UCSD-AML1 (cell line): ENCODE data around the gene PLXNB1.

Experiments
- DNase-seq: peaks from one replicate; lab custom pipeline; 2025; ENCODE audit not compliant: unreplicated experiment; lab: John Stamatoyannopoulos, UW

PLXNB1 gene

GRCh38 chr3:48418651-48419050 lies 11.2 kb downstream of the PLXNB1 start:
- no peak for DNase-seq

GRCh38 chr3:48418140-48418539 lies 11.7 kb downstream of the PLXNB1 start:
- DNase-seq = no peak

- no peak for DNase-seq
Measured at GRCh38 chr3:48417529-48418108, 12.3 kb downstream of the PLXNB1 start.

DNA sequence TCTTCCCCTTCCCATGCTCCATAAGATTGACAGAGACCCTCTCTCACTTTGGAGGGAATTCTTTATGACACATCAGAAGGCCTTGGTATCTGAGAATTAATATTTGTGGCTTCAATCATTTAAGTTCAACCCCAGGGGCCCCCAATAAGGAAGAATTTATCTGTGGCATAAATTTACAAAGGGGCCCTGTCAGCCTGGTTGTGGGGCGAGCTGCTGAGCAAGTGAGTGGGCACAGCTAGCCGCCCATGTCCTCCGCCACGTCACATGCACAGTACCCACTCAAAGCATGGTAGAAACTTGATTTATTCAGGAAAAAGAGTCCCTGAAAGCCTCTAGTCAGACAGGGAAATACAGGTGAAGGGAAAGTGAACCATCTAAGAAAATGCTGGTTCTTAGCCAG lies 13.3 kb downstream of the PLXNB1 start:
- no peak for DNase-seq

DNA sequence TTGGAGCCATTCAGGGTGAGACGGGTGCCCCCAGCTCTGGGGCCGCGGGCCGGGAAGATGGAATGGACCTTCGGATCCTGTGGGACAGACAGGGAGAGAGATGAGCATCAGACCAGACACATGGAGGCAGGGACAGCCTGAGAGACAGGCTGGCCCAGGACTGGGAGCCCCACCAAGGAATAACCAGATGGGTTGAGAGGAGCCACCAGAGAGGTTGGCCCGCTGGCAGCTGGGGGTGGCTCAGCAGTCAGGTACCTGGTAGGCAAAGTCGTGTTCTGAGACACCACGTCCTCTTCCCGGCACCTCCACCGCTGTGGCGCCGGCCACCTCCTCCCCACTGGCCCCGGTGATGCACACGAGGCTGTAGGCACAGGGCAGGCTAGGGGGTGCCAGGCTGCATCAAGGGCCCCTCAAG lies 13.8 kb downstream of the PLXNB1 start:
- DNase-seq = no peak

DNA sequence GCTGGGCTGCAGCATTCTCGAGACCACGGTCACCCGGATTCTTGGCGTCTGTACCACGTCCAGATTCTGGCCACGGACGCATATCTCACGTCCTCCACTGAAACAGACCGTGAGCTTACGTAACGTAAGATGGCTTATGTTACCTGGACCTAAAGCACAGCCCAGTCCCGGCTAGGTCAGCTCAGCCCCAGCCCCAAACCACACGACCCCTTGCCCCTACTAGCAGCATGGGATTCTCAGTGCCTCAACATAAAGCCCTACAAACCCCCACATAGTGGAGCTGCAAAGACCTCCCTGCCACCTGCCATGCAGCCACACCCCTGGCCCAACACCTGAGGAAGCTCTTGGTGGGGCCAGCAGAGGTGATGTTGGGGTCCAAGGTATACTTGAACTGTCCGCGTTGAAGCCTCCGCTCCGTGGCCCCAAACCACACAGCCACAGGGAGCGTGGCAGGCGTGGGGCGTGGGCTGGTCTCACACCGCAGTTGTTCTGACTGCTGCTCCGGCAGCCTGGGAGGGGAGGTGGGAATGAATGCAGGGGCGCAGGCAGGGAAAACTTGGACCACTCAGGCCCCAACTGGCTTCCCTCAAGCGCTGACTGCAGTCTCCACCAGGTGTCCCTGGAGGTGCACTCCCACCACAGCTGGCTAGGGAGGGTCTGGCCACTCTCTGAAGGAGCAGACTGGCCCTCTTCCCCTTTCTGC lies 14.5 kb downstream of the PLXNB1 start:
- no peak for DNase-seq

GRCh38 chr3:48414376-48415250 lies 15.3 kb downstream of the PLXNB1 start:
- DNase-seq = no peak

GRCh38 chr3:48413611-48414010 lies 16.3 kb downstream of the PLXNB1 start:
- no peak for DNase-seq

- DNase-seq = no peak
Measured at GRCh38 chr3:48413086-48413485, 16.8 kb downstream of the PLXNB1 start.

- DNase-seq = no peak
Measured at GRCh38 chr3:48412375-48413001, 17.4 kb downstream of the PLXNB1 start.

DNA sequence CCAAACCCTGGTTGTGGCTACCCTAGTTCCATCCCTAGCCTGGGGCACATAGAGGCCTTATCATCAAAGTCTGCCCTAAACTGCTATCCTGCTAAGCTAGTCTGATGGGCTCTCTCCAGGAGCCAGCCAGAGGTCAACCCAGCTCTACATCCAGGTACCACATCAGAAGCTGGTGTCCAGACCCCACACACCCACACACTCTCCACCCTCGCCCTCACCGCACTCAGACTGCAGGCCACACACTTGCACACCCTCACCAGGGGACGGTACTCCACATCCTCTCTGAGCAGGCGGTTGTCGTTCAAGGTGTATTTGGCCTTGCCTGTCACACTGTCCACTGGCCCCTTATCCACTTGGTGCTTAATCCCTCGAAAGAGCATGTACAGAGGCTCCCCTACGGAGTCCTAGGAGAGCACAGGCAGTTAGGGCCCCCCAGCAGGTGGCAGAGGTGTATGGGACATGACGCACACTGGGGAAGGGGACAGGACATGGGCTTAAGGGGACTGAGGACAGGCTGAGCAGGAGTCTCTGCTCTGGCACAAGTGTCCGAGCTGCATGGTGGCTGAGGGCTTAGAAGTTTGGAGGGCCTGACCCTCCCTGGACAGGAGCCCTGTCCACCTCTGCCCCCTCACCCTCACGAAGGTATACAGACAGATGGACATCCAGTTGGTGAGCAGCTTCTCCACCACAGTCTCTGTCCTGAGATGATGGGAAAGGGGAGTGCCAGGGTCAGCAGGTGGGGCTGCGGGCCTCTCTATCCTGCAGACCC lies 18.1 kb downstream of the PLXNB1 start:
- no peak for DNase-seq

GRCh38 chr3:48411041-48411588 lies 18.8 kb downstream of the PLXNB1 start:
- no peak for DNase-seq

DNA sequence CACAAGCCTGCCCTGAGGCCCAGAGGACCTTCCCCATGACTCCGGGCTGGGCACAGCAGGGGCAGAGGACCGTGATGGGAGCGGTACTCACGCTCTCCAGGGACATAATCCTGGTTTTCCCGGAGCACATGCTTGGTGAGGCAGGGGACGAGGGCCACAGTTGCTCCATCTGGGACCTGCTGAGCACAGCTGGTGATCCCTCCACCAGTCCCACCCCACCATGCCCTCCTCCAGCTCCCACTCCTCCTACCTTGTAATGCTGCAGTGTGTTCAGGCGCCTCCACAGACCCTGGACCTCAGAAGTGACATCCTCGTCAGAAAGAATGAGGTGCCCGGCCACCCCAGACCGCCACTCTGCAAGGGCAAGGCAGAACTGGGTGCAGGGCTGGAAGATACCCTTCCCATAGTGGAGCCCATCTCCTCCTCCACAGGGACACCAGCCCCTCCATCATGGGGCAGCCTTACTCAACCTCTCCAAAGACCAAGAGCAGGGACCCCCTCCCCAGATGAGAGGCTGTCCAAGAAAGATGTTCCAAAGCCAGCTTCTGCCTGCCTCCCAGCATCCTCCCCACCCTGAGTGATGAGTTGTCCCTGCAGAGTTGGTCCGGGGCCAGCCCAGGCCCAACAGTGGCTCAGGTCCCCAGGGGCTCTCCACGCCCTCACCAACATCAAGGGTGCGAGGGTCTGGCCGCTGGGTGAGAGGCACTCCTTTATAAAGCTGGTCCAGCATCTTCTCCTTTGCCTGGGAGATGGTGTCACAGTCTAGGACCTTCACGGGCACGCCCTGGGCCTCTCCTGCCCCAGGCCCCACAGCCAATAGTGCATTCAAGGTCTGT lies 19.5 kb downstream of the PLXNB1 start:
- DNase-seq = no peak

DNA sequence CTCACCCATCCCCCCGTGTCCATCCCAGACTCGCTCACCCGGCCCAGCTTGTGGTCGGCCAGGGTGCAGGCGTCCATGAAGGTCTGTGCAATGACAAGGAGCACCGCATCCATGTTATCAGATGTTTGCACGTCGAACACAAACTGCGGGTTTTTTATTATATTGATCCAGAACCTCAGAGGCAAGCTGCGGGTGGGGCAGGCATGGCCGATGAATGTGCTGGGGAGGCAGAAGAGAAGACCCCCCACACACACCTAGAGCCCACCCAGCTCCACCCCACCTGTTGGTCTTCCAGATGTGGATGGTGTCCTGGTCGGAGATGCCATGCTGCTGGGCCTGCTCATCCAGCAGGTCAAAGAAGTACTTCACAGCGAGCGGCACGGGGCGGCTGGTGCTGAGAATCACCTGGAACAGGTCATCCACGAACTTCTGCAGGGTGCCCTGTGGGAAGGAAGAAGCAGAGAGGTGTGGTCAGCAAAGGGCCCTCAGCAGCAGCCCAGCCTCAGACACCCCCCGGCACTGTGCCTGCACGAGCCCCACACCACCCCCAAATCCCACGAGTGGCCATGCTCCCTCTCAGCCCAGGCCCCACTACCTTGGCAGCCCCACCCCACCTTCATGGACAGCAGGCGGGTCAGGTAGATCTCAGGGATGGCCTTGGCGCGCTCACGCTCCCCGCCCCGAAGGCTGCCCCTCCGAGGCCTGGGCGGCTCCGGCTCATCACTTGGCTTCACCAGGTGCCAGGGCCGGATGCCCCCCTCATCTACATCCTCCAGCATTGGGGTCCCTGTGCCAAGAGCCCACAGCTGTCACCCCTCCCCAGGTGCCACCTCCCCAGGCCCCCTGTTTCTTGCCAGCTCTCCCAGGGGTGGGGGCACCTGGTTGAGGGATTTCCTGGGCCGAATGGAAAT lies 20.3 kb downstream of the PLXNB1 start:
- DNase-seq = no peak

DNA sequence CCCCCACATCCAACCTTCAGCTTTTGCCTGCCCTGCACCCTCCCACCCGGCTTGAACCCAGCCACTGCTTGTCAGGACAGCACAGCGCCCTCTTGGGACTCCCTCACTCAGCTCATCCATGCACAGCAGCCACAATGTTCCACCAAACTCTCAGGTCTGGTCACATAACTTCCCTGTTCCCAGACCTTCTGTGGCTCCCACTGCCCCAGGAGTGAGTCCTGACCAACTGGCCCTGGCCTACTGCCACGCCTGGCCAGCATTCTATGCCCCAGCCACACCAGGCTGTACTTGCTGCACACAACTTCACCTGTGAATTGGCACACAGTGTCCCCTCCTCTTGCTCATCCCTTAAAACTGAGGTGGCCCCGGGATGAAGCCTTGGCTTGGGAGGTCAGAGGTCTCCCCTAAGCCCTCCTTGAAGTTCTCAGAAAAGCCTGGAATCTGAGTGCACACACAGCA lies 21.0 kb downstream of the PLXNB1 start:
- no peak for DNase-seq

DNA sequence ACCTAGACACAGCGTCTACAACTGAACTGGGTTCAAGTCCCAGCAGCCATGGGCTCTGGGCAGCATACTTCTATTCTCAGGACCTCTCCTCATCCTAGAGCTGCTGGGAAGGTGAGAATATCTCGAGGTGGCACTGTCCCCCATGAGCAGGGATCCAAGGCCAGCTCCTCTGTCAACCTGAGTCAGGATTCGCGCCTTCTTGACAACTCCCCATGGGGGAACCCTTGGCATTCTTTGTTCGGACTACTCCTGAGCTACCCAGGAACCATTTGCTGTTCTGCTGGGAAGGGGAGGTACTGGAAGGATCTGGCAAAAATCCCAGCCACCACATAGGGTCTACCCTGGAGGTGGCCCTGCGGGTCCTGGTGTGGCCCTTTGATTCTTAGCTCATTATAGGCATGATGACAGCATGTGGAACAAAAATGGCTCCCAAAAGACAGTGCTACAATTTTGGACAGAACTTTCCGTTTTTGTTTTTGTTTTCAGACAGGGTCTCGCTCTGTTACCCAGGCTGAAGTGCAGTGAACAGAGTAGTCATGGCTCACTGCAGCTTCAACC lies 22.3 kb downstream of the PLXNB1 start:
- DNase-seq = no peak

- no peak for DNase-seq
Measured at GRCh38 chr3:48406443-48407431, 23.1 kb downstream of the PLXNB1 start.
